Hematopoietic multipotent progenitor cell treated with erythropoietin and hydrocortisone succinate and interleukin-3 and kit ligand, for 4 days (in vitro differentiated cells): ENCODE data around the gene FAM120B.
"Not testable (repeated sequence)": the region's sequence is repeated elsewhere in the genome, so short reads cannot be mapped to it uniquely, and the experiment has no call there.

Experiments used
- DNase-seq: peaks from one replicate; pipeline ENCODE4 v3.0.0-alpha.2; 2015

The FAM120B gene, protein sequence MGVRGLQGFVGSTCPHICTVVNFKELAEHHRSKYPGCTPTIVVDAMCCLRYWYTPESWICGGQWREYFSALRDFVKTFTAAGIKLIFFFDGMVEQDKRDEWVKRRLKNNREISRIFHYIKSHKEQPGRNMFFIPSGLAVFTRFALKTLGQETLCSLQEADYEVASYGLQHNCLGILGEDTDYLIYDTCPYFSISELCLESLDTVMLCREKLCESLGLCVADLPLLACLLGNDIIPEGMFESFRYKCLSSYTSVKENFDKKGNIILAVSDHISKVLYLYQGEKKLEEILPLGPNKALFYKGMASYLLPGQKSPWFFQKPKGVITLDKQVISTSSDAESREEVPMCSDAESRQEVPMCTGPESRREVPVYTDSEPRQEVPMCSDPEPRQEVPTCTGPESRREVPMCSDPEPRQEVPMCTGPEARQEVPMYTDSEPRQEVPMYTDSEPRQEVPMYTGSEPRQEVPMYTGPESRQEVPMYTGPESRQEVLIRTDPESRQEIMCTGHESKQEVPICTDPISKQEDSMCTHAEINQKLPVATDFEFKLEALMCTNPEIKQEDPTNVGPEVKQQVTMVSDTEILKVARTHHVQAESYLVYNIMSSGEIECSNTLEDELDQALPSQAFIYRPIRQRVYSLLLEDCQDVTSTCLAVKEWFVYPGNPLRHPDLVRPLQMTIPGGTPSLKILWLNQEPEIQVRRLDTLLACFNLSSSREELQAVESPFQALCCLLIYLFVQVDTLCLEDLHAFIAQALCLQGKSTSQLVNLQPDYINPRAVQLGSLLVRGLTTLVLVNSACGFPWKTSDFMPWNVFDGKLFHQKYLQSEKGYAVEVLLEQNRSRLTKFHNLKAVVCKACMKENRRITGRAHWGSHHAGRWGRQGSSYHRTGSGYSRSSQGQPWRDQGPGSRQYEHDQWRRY

DNA sequence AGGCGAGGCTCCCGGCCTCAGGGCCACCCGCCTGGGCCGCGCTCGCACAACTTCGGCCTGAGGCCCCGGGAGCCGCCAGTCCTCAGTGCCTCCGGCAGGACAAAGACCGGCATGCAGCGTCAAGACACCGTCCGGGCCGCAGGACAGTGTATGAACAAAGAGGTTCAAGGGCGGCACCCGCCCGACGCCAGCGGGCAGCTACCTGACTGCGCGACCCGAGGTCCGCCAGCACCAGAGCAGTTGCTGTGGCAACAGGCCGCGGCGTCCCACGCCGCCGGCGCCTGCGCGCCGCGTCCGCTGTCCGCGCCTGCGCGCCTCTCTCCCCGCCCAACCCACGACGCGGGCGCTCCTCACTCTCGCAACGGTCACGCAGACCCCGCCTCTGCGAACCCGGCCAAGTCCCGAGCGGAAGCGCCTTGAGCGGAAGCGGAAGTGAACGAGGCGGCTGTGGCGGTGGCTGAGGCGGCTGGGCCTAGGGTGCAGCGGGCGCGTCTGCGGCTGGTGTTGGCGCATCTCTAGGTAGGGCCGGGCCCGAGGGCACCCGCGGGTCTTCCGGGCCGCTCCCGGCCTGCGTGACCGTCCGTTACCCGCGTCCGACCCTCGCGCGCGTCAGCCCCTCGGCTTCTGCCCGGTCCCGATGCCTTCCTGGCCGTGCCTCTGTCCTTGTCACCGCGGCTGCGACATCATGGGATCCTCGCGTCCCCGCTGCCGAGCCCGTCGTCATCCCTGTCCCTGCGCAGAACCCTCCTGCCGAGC is at the start of gene FAM120B:
FAM120B (plus strand) TSS at position 435 of the 756 bp plus-strand sequence. CDS start 10,633 bp downstream, outside the sequence.
- DNase-seq: peak; percentile 98

DNA sequence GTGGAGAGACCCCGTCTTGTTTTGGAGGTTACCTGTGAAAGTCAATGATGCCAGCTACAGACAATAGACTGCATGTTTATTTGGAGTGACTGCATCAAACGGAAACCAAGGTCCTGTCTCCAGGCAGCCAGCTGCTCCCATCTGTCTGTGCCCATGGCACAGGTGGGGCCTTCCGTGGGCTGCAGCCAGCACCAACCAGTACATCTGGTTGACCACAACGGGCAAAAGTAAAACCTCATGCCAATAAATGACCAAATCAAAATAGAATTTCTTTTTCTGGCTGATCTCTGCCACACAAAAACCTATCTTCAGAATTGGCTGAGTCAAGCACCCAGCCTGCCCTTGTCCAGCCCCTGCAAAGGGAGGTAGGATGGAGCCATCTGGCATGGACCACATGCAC is 49.2 kb upstream of the FAM120B start:
- DNase-seq: no peak

- no peak for DNase-seq
These were observed 48.2 kb upstream of the FAM120B start for GRCh38 chr6:170258407-170258806.

DNA sequence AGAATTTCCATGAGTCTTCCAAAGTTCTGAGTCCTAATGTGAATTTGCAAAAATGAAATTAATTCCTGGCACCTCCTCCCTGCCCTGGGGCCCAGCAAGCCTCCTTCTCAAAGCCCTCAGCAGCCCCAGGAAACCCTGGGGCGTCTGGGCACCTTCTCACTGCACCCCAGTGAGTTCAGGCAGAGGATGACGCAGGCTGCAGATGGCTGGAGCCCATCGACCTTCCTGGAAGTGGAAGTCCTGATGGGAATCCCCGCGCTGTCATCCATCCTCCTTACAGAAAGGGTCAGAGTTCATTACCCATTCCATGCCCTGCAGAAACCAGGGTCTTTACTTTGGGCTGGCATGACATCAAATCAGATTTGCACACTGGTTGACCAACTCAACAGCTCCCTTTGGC is 47.3 kb upstream of the FAM120B start:
- DNase-seq: no peak

- no peak for DNase-seq
These were observed 45.9 kb upstream of the FAM120B start for GRCh38 chr6:170260686-170261085.

DNA sequence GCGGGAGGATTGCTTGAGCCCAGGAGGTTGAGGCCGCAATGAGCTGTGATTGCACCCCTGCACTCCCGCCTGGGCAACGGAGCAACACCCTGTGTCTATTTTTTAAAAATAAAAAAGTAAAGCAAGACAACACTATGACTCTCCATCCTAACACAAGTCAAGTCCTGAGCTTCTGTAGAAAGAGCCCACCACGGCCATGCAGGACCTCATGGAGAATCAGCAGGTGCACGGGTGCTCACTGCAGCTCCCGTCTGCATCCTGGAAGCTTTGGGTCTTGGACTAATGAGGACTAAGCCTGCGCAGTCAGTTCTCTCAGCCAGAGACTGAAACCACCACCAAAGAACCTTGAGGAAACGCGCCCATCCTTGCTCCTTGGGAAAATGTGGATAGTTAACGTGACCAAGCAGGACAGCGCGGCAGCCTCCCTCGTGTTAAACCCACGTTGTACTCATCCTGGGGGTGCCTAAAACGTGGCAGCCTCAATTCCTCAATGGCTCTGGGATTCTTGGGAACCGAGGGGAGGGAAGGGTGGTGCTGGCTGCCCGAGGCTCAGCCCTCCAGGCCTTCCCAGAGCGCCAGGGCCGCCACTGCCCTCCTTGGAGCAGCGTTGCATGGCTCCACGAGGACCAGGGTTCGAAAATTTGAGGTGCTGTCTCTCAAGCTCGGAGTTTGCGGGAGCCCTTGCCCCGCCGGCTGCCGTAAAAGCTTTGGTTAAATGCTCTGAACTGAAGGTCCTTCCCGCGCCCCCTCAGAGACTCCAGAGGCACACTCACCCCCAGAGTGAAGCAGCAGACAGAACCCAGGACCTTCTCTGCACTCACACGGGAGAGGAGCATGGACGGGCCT is 44.7 kb upstream of the FAM120B start:
- DNase-seq: no peak

DNA sequence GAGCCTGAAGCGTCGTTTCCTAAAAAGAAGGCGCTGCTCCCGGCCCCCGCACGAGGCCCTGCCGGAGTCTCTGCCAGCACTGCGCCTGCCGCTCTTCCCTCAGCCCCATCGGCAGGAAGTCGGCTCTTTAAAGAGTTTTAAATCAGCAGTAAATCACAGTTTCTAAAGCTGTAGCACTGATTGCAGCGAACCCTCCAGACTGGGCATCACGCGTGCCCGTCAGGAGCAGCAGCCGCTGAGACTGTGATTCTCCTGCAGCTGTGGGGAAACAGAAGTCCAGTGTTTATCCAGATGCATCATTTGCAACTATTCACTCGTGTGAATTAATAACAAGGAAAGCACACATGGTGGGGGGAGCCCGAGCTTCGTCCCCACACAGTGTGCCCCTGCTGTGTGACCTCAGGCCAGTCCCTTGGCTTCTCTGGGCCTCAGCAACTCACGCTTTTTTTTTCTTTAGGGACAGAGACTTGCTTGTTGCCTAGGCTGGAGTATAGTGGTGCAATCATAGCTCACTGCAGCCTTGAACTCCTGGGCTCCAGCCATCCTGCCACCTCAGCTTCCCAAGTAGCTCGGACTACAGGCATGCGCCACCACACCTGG is 44.0 kb upstream of the FAM120B start:
- DNase-seq: no peak

DNA sequence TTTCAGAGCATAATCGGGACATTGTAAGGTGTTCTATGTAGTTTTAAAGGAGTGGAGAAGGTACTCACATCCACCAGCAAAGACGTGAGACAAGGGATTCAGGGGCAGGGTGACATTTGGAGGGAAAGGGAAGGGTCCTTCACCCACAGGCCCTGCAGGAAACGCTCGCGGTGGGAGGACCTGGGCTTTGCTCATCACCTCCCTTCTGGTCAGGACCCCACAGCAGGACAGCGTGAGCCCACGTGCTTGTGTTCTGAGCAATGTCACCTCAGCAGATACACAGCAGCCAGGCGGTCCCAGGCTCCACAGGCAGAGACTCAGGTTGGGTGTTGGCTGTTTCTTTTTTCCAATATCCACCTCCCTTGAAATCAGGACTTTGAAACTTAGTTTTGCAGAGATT is 43.1 kb upstream of the FAM120B start:
- no peak for DNase-seq

GRCh38 chr6:170264086-170264485 is 42.5 kb upstream of the FAM120B start:
- no peak for DNase-seq

DNA sequence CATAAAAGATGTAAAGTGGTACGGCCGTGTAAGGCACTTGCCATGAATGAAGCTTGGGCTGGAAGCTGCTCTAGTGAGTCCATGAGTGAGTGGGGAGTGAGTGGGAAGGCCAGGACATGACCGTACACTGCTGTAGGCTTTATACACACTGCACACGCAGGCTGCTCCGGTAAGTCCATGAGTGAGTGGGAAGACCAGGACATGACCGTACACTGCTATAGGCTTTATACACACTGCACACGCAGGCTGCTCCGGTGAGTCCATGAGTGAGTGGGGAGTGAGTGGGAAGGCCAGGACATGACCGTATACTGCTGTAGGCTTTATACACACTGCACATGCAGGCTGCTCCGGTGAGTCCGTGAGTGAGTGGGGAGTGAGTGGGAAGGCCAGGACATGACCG is 41.9 kb upstream of the FAM120B start:
- not testable (repeated sequence) for DNase-seq

GRCh38 chr6:170265655-170266054 is 40.9 kb upstream of the FAM120B start:
- DNase-seq: no peak

DNA sequence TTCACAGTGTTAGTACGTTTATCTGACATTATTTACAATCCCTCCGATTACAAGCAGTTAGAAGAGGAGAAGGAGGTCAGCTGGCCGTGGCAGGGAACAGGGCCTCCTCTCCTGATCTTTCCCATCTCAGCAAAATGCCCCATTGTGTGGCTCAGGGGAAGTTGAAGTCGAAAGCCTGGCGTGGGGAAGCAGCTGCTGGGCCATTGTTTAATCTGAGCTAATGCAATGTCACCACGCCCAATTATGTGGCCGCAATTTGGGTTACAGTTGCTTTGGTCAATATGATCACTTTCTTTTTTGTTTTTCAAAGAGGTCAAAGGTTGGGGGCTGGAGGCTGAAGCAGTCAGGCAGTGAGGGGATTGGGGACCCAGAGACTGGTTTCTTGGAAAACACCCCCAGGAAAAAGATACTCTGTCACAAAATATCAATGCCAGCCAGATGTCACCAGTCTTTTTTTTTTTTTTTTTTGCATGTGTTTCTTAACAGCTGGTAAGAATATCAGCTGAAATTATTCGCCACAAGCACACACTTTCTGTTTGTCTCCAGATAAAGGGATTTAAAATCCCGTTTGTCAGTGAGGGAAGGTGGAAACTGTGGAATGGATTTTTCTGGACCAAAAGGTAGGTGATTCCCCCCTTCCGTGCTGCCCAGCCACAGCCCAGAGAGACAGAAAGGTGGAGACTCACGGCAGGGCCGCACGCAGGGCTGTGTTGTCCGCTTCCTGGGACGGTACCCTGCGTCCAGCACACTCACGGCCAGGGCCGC is 40.3 kb upstream of the FAM120B start:
- DNase-seq: peak; percentile 41

GRCh38 chr6:170267688-170268087 is 38.9 kb upstream of the FAM120B start:
- DNase-seq: no peak

GRCh38 chr6:170268216-170269129 is 38.1 kb upstream of the FAM120B start:
- no peak for DNase-seq

- no peak for DNase-seq
These were observed 37.3 kb upstream of the FAM120B start for GRCh38 chr6:170269151-170269845.

DNA sequence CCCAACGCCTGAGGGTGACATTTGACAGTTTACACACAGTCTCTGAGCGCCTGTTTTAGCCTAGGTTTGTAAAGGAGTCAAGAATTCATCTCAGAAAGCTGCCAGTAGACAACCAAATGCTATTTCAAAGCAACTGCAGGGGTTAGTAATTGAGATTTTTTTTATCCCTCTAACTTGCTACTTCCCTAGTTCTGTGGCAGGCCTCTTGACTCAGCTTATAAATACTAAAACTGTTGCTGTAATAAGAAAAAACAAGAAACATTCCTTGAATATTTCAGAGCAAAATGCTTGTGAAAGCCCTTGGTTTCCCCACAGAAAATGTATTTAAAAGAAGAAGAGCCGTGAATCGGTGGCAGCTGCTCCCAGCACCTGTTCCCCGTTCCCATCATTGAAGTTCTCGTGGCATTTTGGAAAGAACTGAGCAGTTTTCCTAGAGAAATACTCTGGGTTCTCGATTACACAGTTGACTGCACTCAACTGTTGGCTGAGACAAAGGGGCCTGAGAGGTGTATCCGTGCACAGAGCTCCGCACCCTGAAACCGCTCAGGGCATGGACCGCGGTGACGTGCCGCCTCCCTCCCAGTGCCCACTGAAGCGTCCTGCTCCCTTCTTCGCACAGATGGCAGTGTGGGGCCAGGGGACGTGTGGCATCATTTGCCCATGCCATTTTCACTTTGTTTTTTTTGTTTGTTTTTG is 36.6 kb upstream of the FAM120B start:
- no peak for DNase-seq

GRCh38 chr6:170270984-170271593 is 35.5 kb upstream of the FAM120B start:
- no peak for DNase-seq

GRCh38 chr6:170271771-170272314 is 34.7 kb upstream of the FAM120B start:
- peak; percentile 70 for DNase-seq
